Glomerular visceral epithelial cell (primary cell): ENCODE results near the gene PDLIM4.

Experiments used
- DNase-seq: peaks from one replicate; pipeline ENCODE4 v3.0.0-alpha.2; 2016; ENCODE audit errors: extremely low spot score

The PDLIM4 gene

GRCh38 chr5:132283423-132284043, 26.0 kb downstream of the PDLIM4 start:
- DNase-seq, result peak; percentile 67

- no peak for DNase-seq
Measured at GRCh38 chr5:132289097-132289496, 31.6 kb downstream of the PDLIM4 start.

- no peak for DNase-seq
Measured at GRCh38 chr5:132291026-132291425, 33.5 kb downstream of the PDLIM4 start.

GRCh38 chr5:132293066-132293991, 35.8 kb downstream of the PDLIM4 start:
- DNase-seq, result peak; percentile 91

GRCh38 chr5:132293992-132294727, 36.7 kb downstream of the PDLIM4 start, which contains the start of gene SLC22A4:
SLC22A4 (plus strand) TSS chr5:132294394; CDS start chr5:132294617, 223 bp downstream.
- DNase-seq, result peak; percentile 97

GRCh38 chr5:132294728-132295504, 37.4 kb downstream of the PDLIM4 start:
- DNase-seq, result peak; percentile 82

- no peak for DNase-seq
Measured at GRCh38 chr5:132295505-132296411, 38.3 kb downstream of the PDLIM4 start.

GRCh38 chr5:132296412-132297016, 39.0 kb downstream of the PDLIM4 start:
- DNase-seq, result no peak

- DNase-seq, result no peak
Measured at GRCh38 chr5:132297211-132297940, 39.9 kb downstream of the PDLIM4 start.

- DNase-seq, result no peak
Measured at GRCh38 chr5:132298298-132299212, 41.1 kb downstream of the PDLIM4 start.

- DNase-seq, result no peak
Measured at GRCh38 chr5:132299917-132300316, 42.4 kb downstream of the PDLIM4 start.

GRCh38 chr5:132300577-132301343, 43.3 kb downstream of the PDLIM4 start:
- no peak for DNase-seq

- DNase-seq, result no peak
Measured at GRCh38 chr5:132301344-132302271, 44.1 kb downstream of the PDLIM4 start.

GRCh38 chr5:132302413-132302812, 44.9 kb downstream of the PDLIM4 start:
- no peak for DNase-seq

GRCh38 chr5:132303589-132303988, 46.1 kb downstream of the PDLIM4 start:
- DNase-seq, result no peak

- no peak for DNase-seq
Measured at GRCh38 chr5:132305420-132305819, 47.9 kb downstream of the PDLIM4 start.
